CD14-positive monocyte (primary cell): ENCODE results near the gene TNIP1. TPM values are rescaled to one million over a fixed set of nuclear protein-coding genes. Genes with fewer than 3 reads are reported as not detected.
A peak's percentile ranks its signal among the peaks of the same experiment; 100 is the strongest.

Experiments
- DNase-seq, 3 donors: peaks; one replicate each; pipeline ENCODE4 v3.0.0-alpha.2; 2011 to 2022
- H2AFZ ChIP-seq: 2 replicates; pipeline ENCODE4 v1.6.0; 2012; ENCODE audit warnings: mild to moderate bottlenecking, low read depth, low read length, inconsistent platforms; ENCODE audit not compliant: insufficient read depth, poor library complexity, severe bottlenecking
- H3K27ac ChIP-seq, 2 donors: 1 replicate in 1 of 2; 2 replicates in 1 of 2; pipeline ENCODE4 v1.5.1; 2012 to 2013; ENCODE audit warnings: low read length in 2 of 2, control low read depth in 1 of 2, inconsistent platforms in 1 of 2, low read depth in 1 of 2, mild to moderate bottlenecking in 1 of 2
- H3K27me3 ChIP-seq, 2 donors: one replicate each; pipeline versions ENCODE4 v1.6.0 to v1.6.1; 2011 to 2013; ENCODE audit warnings: low read length in 2 of 2; ENCODE audit not compliant: control insufficient read depth in 2 of 2, insufficient read depth in 2 of 2
- H3K36me3 ChIP-seq, 2 donors: replicated peaks in 1 of 2; 1 replicate in 1 of 2; 2 replicates in 1 of 2; pipeline versions ENCODE4 v1.5.1 to v1.6.1; 2012 to 2013; ENCODE audit warnings: low read length in 2 of 2, control low read depth in 1 of 2, inconsistent platforms in 1 of 2, mild to moderate bottlenecking in 1 of 2; ENCODE audit not compliant: insufficient read depth in 2 of 2, control insufficient read depth in 1 of 2
- H3K4me1 ChIP-seq, 2 donors: 1 replicate in 1 of 2; 2 replicates in 1 of 2; pipeline versions ENCODE4 v1.5.1 to v1.6.1; 2012 to 2013; ENCODE audit warnings: low read length in 2 of 2, control low read depth in 1 of 2, inconsistent platforms in 1 of 2, mild to moderate bottlenecking in 1 of 2, moderate library complexity in 1 of 2; ENCODE audit not compliant: insufficient read depth in 2 of 2, control insufficient read depth in 1 of 2
- H3K4me2 ChIP-seq: replicated peaks from 2 replicates; pipeline ENCODE3; 2012; ENCODE audit warnings: low read length, moderate library complexity, mild to moderate bottlenecking; ENCODE audit not compliant: poor library complexity, severe bottlenecking; ENCODE audit errors: extremely low read depth
- H3K4me3 ChIP-seq, 3 experiments: fragments of 200-600 bp in 1 of 3; sonication (generic) in 1 of 3; replicated peaks in 1 of 3; 1 replicate in 2 of 3; 2 replicates in 1 of 3; pipeline ENCODE4 v1.5.1; 2011 to 2013; ENCODE audit warnings: low read length in 3 of 3, mild to moderate bottlenecking in 3 of 3, control low read depth in 2 of 3, low read depth in 2 of 3, inconsistent platforms in 1 of 3, moderate library complexity in 1 of 3
- H3K79me2 ChIP-seq: 2 replicates; pipeline ENCODE4 v1.6.0; 2012; ENCODE audit warnings: mild to moderate bottlenecking, control low read depth, inconsistent platforms, low read length, moderate library complexity; ENCODE audit not compliant: insufficient read depth
- H3K9ac ChIP-seq: 2 replicates; pipeline ENCODE4 v1.6.0; 2017; ENCODE audit warnings: low read length, mild to moderate bottlenecking; ENCODE audit not compliant: insufficient read depth, poor library complexity, severe bottlenecking
- H3K9me3 ChIP-seq, 2 donors: replicated peaks in 1 of 2; 1 replicate in 1 of 2; 2 replicates in 1 of 2; pipeline versions ENCODE4 v1.5.1 to v1.6.1; 2012 to 2013; ENCODE audit warnings: low read length in 2 of 2, control low read depth in 1 of 2; ENCODE audit not compliant: control insufficient read depth in 1 of 2, insufficient read depth in 1 of 2
- H4K20me1 ChIP-seq: 2 replicates; pipeline ENCODE4 v1.6.0; 2012; ENCODE audit warnings: mild to moderate bottlenecking, low read length, control low read depth, moderate library complexity; ENCODE audit not compliant: insufficient read depth
- H3K27ac Mint-ChIP-seq, 7 donors: one replicate each; pipeline ENCODE4 v1.8.0; 2020; ENCODE audit warnings: mild to moderate bottlenecking in 7 of 7, mixed read lengths in 7 of 7, moderate library complexity in 6 of 7, inconsistent platforms in 2 of 7
- H3K27me3 Mint-ChIP-seq, 3 donors: one replicate each; pipeline ENCODE4 v1.8.0; 2021 to 2022; ENCODE audit warnings: low read depth in 3 of 3, mild to moderate bottlenecking in 3 of 3, mixed read lengths in 3 of 3, moderate library complexity in 3 of 3, inconsistent platforms in 1 of 3
- H3K36me3 Mint-ChIP-seq, 2 donors: one replicate each; pipeline ENCODE4 v1.8.0; 2020; ENCODE audit warnings: mixed read lengths in 2 of 2, inconsistent platforms in 1 of 2, mild to moderate bottlenecking in 1 of 2
- H3K4me1 Mint-ChIP-seq: one replicate; pipeline ENCODE4 v1.8.0; 2020; ENCODE audit warnings: mild to moderate bottlenecking, mixed read lengths
- H3K4me3 Mint-ChIP-seq, 2 donors: one replicate each; pipeline ENCODE4 v1.8.0; 2020; ENCODE audit warnings: mild to moderate bottlenecking in 2 of 2, mixed read lengths in 2 of 2, moderate library complexity in 1 of 2
- H3K9me3 Mint-ChIP-seq, 7 donors: one replicate each; pipeline ENCODE4 v1.8.0; 2020 to 2022; ENCODE audit warnings: mixed read lengths in 7 of 7, mild to moderate bottlenecking in 6 of 7, moderate library complexity in 6 of 7, inconsistent platforms in 2 of 7
- WGBS: methylation state at CpG from one replicate; pipeline ENCODE4 v1.1.5; 2013; ENCODE audit warnings: missing lambda C conversion rate; ENCODE audit not compliant: insufficient coverage; 5-methylcytosine and 5-hydroxymethylcytosine counted together
- intact Hi-C, 2 donors: fragments of 100-400 bp; cut with micrococcal nuclease; formaldehyde crosslinking; loops; one replicate each; pipeline versions ENCODE4 v1.15.0 to v1.15.1; 2023
- polyA plus RNA-seq, 3 donors: library from polyadenylated mRNA; depleted of rRNA in 1 of 3; unstranded in 2 of 3; stranded (reverse) in 1 of 3; fragments of 300-500 nt in 2 of 3; fragments of >200 nt in 1 of 3; fragmentation: Illumina TruSeq in 2 of 3; gene quantifications; 1 replicate in 2 of 3; 2 replicates in 1 of 3; pipeline ENCODE4 v1.2.3, GENCODE V29; 2012 to 2021
- TF ChIP-seq, protein P1 (sequence below): fragments of 200-600 bp; IDR thresholded peaks from one replicate; pipeline ENCODE4 v1.8.0; 2022; ENCODE audit warnings: antibody characterized with exemption, mild to moderate bottlenecking

The TNIP1 gene
- polyA plus RNA-seq, 3 donors = 30.8 to 108 (median 46.4) TPM

DNA sequence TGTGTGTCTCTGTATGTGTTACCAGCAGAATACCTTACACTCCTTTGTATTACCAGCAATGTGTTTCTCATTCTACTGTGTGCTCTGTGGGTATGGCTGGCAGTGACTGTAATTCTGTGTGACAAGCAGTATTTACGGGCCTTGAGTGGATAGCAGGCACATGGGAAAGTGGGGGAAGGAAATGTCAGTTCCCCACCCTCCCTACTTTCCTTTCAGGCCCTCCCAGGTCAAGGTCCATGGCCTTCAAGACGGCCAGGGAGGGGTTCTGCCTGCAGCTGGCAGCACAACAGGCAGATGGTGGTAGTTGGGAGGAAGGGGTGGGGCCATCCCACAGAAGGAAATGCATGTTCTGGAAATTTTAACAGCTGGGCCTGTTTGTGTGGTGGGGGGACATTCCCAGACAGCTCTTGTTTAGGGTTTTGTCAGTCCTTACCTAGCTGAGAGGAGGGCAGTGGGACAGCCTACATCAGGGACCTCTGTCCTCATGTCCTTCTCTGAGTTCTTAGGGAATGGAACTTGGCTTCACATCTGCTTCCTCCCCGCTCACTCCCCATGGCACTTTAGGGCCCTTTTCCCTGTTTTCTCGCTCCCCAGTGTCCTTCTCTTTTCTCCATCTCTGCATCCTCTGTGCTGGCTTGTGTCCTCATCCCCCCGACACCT lies 14.6 kb upstream of the TNIP1 start:
- Mint-ChIP-seq H3K27me3 (peaks cover 0 to 4% (median under 1%) of the 10 kb centered on the region in 3 donors), H3K27ac (peak overlapping the region; percentile 85 to 100 (median 99)), H3K9me3 (peaks cover 0 to 2% (median 0%) of the 10 kb centered on the region in 7 donors), H3K4me1 (peaks cover 95% of the 10 kb centered on the region), H3K36me3 (peaks cover 16 to 21% of the 10 kb centered on the region in 2 donors), H3K4me3 (no peak overlapping the region)
- Histone ChIP-seq H3K79me2 (peaks cover 3% of the 10 kb centered on the region), H3K27me3 (no peaks in the 10 kb centered on the region), H3K36me3 (no peaks in the 10 kb centered on the region), H2AFZ (no peak overlapping the region), H3K4me3 (peak overlapping the region in 1 of 3 experiments; percentile 21), H4K20me1 (peaks cover 4% of the 10 kb centered on the region), H3K27ac (peak overlapping the region; percentile 11 to 96), H3K4me1 (peaks cover 85 to 99% of the 10 kb centered on the region in 2 donors), H3K9ac (peak overlapping the region; percentile 4), H3K9me3 (no peaks in the 10 kb centered on the region), H3K4me2 (no peak overlapping the region)
- WGBS = 57% methylated on average over 3 of the region's 5 CpGs
- peak in 1 of 3 donors; percentile 48 for DNase-seq
- TF ChIP-seq, protein P1, sequence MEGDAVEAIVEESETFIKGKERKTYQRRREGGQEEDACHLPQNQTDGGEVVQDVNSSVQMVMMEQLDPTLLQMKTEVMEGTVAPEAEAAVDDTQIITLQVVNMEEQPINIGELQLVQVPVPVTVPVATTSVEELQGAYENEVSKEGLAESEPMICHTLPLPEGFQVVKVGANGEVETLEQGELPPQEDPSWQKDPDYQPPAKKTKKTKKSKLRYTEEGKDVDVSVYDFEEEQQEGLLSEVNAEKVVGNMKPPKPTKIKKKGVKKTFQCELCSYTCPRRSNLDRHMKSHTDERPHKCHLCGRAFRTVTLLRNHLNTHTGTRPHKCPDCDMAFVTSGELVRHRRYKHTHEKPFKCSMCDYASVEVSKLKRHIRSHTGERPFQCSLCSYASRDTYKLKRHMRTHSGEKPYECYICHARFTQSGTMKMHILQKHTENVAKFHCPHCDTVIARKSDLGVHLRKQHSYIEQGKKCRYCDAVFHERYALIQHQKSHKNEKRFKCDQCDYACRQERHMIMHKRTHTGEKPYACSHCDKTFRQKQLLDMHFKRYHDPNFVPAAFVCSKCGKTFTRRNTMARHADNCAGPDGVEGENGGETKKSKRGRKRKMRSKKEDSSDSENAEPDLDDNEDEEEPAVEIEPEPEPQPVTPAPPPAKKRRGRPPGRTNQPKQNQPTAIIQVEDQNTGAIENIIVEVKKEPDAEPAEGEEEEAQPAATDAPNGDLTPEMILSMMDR = no peak
- intact Hi-C loops = loop anchor here in 1 of 2 donors (2.0 kb wide), 1 partner anchor 15 kb away; the partner anchor contains the start of gene TNIP1

DNA sequence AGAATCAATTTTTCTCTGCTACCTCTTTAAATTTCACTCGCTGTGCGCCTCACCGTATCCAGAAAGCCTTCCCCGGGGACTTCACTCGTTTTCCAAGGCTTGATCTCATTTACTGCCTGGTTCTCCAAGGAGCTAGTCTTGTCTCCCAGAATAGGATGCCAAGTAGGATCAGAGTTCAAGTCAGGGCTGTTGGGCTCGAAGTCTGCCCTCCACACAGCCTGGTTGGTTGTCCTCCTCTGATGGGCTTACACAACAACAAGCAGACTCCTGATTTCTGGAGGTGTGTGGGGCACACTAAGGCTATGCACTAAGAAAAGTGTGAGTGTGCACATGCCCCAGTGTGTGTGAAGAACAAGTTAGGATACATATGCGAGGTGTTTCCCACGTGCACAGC lies 14.0 kb upstream of the TNIP1 start:
- Histone ChIP-seq H3K9me3 (no peaks in the 10 kb centered on the region), H2AFZ (no peak overlapping the region), H3K27me3 (no peaks in the 10 kb centered on the region), H3K4me3 (peak overlapping the region in 1 of 3 experiments; percentile 23), H3K4me1 (peaks cover 82 to 97% of the 10 kb centered on the region in 2 donors), H3K4me2 (peak overlapping the region; percentile 7), H3K27ac (peak overlapping the region; percentile 94 to 96), H3K79me2 (peaks cover 3% of the 10 kb centered on the region), H3K9ac (no peak overlapping the region), H3K36me3 (no peaks in the 10 kb centered on the region), H4K20me1 (peaks cover 4% of the 10 kb centered on the region)
- DNase-seq = no peak
- Mint-ChIP-seq H3K4me1 (peaks cover 92% of the 10 kb centered on the region), H3K36me3 (peaks cover 11 to 16% of the 10 kb centered on the region in 2 donors), H3K9me3 (peaks cover 0 to 2% (median 0%) of the 10 kb centered on the region in 7 donors), H3K27me3 (no peaks in the 10 kb centered on the region), H3K4me3 (no peak overlapping the region), H3K27ac (peak overlapping the region; percentile 98 to 100 (median 100))
- 95% methylated on average over 5 of the region's 8 CpGs for WGBS
- intact Hi-C loops = loop anchor here (2.0 to 5.0 kb wide), 2 partner anchors 14 to 38 kb away; partner anchors contain the start of gene TNIP1 (in 1 of the 2)
- TF ChIP-seq, protein P1 = no peak
